ENCODE results near the gene RABL6. TPM values are rescaled to one million over a fixed set of nuclear protein-coding genes. Genes with fewer than 3 reads are reported as not detected.

The RABL6 gene
- total and polyA plus RNA-seq, 7 donors, result 36.0 to 103 (median 55.9) TPM

DNA sequence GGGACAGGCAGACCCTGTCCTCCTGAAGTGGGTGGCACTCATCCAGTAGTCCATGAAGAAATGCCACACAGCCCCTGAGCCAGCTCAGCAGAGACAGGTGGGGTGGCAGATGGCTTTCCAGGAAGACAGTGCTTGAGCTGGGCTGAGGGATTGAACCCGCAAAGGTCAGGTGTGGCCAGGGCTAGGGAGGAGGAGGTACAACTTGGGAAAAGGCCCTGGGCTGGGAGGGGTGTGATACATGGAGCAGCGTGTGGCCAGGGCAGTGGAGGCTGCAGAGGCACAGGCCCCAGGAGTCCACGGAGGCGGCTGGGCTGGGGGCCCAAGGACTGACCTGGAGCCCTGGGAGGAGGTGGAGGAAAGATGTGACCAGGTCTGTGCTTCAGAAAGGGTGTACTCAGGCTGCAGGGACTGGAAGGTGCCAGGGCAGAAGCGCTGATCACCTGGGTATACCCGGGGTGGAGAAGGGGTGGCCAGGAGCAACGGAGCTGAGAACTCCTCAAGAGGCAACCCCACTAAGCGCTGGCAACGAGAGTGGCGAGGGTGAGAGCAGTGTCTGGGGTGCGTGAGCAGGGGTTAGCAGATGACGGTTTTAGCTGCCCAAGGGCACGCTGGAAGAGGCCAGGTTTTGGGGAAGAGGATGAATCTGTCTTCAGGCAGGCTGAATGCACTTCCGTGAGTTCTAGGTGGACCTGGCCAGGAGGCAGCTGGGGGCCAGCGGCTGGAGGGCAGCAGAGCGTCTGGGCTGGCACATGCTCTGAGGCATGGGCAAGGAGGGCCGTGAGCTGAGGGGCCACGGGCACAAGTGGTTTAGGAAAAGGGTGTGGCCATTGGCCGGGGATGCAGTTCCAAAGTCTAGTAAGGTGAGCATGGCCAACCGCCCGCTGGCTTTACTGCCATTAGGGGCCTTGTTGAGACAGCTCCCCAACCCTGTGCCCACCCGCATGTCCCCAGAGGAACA is 3.9 kb upstream of the RABL6 start:
- no peak for DNase-seq
- H3K27me3 ChIP-seq, result peaks cover 28 to 38% (median 38%) of the 10 kb centered on the region in 3 donors
- no peaks in the 10 kb centered on the region for H3K36me3 ChIP-seq
- H3K4me3 ChIP-seq, result no peak overlapping the region
- no peaks in the 10 kb centered on the region for H3K9me3 ChIP-seq
- TF ChIP-seq POLR2AphosphoS5 (IDR thresholded peaks at IDR 0.05) (no peak), EP300 (IDR thresholded peaks at IDR 0.05) (no peak), POLR2A (IDR thresholded peaks at IDR 0.05) (no peak)
- TF ChIP-seq, protein P1, sequence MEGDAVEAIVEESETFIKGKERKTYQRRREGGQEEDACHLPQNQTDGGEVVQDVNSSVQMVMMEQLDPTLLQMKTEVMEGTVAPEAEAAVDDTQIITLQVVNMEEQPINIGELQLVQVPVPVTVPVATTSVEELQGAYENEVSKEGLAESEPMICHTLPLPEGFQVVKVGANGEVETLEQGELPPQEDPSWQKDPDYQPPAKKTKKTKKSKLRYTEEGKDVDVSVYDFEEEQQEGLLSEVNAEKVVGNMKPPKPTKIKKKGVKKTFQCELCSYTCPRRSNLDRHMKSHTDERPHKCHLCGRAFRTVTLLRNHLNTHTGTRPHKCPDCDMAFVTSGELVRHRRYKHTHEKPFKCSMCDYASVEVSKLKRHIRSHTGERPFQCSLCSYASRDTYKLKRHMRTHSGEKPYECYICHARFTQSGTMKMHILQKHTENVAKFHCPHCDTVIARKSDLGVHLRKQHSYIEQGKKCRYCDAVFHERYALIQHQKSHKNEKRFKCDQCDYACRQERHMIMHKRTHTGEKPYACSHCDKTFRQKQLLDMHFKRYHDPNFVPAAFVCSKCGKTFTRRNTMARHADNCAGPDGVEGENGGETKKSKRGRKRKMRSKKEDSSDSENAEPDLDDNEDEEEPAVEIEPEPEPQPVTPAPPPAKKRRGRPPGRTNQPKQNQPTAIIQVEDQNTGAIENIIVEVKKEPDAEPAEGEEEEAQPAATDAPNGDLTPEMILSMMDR (IDR thresholded peaks at IDR 0.05), result no peak
- WGBS, 2 donors, result 90 to 92% methylated on average over 22 of the region's 22 CpGs
- peaks cover 0 to 43% (median 36%) of the 10 kb centered on the region in 4 donors for H3K4me1 ChIP-seq
- intact Hi-C loops (cut with DNase I), result no loop called here
- H3K27ac ChIP-seq, result no peak overlapping the region

DNA sequence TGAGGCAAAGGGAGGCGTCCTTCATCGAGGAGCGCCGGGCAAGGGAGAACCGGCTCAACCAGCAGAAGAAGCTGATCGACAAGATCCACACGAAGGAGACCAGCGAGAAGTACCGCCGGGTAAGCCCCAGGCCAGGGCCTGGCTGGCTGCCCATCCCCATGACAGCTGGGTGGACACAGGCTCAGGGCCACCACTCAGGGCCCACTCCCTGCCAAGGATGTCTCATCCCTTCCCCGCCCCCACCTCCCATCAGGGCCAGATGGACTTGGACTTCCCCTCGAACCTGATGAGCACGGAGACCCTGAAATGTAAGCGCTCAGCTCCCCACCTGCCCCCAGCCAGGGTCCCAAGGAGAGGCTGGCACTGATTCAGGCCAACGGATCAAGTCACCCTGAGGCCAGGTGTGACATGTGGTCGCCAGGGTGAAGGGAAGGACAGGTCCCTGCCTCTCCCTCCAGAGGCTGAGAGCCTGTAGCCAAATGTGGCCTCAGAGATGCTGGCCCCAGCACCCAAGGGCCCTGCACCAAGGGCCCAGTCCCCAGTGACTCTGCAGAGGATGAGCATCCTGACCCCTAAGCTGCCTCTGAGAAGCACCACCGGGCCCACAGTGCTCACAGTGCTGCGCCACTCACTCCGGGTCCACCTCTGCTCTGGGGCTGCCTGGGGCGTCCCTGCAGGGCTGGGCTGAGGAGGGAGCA is 3.1 kb upstream of the RABL6 start:
- Histone ChIP-seq H3K36me3 (peaks cover 0 to 1% (median 0%) of the 10 kb centered on the region in 4 donors), H3K4me1 (peaks cover 0 to 47% (median 41%) of the 10 kb centered on the region in 4 donors), H3K27me3 (peaks cover 20 to 29% (median 29%) of the 10 kb centered on the region in 3 donors), H3K9me3 (no peaks in the 10 kb centered on the region), H3K27ac (no peak overlapping the region), H3K4me3 (no peak overlapping the region)
- no peak for TF ChIP-seq POLR2A (IDR thresholded peaks at IDR 0.05)
- TF ChIP-seq, protein P1 (IDR thresholded peaks at IDR 0.05), result no peak
- TF ChIP-seq POLR2AphosphoS5 (IDR thresholded peaks at IDR 0.05), result no peak
- TF ChIP-seq EP300 (IDR thresholded peaks at IDR 0.05), result no peak
- DNase-seq, result no peak
- intact Hi-C loops (cut with DNase I), result no loop called here
- WGBS, 2 donors, result 94 to 95% methylated on average over 20 of the region's 20 CpGs

DNA sequence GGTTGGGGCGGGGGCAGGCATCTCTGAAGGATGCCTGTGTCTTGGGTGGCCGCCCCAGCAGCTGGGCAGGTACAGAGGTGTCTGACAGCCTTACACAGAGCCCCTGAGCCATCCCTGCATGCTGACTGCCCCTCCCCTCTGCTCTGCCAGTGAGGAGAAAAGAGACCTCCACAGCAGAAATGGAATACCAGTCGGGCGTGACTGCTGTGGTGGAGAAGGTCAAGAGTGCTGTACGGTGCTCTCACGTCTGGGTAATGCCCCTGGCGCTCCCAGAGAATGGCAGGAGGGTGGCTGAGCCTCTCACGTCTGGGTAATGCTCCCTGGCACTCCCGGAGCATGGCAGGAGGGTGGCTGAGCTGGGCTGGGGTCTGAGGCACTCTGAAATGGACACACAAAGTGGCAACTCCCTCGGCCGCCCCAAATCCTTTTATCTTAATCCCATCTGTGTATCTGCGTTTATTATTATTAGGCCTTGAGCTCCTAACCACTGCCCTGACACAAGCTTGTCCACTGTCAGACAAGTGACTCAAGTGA is 2.5 kb upstream of the RABL6 start:
- TF ChIP-seq POLR2A (IDR thresholded peaks at IDR 0.05) (no peak), POLR2AphosphoS5 (IDR thresholded peaks at IDR 0.05) (no peak), EP300 (IDR thresholded peaks at IDR 0.05) (no peak)
- TF ChIP-seq, protein P1 (IDR thresholded peaks at IDR 0.05), result no peak
- peak; percentile 63 for DNase-seq
- intact Hi-C loops (cut with DNase I), result no loop called here
- H3K27ac ChIP-seq, result no peak overlapping the region
- no peak overlapping the region for H3K4me3 ChIP-seq
- no peaks in the 10 kb centered on the region for H3K9me3 ChIP-seq
- H3K27me3 ChIP-seq, result peaks cover 14 to 23% (median 23%) of the 10 kb centered on the region in 3 donors
- 92 to 93% methylated on average over 12 of the region's 12 CpGs for WGBS, 2 donors
- peaks cover 0 to 47% (median 41%) of the 10 kb centered on the region in 4 donors for H3K4me1 ChIP-seq
- H3K36me3 ChIP-seq, result peaks cover 0 to 7% (median 0%) of the 10 kb centered on the region in 4 donors

DNA sequence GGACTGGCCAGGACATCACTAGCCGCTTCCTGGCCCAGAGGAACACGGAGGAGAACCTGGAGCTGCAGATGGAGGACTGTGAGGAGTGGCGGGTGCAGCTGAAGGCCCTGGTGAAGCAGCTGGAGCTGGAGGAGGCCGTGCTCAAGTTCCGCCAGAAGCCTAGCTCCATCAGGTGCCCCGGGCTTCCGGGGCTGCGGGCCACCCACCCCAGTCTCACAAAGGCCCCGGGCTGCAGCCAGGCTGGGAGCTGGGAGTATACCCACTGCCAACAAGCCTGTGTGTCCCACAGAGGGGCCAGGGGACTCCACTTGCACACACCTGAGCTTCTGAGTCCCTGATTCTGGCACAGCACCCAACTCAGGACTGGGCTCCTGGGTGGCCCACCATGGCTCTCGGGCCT is 1.7 kb upstream of the RABL6 start:
- no peak overlapping the region for H3K4me3 ChIP-seq
- H3K27me3 ChIP-seq, result peaks cover 6 to 15% (median 15%) of the 10 kb centered on the region in 3 donors
- H3K9me3 ChIP-seq, result no peaks in the 10 kb centered on the region
- H3K36me3 ChIP-seq, result peaks cover 0 to 14% (median 0%) of the 10 kb centered on the region in 4 donors
- intact Hi-C loops (cut with DNase I), result no loop called here
- DNase-seq, result no peak
- TF ChIP-seq, protein P1 (IDR thresholded peaks at IDR 0.05), result no peak
- TF ChIP-seq POLR2AphosphoS5 (IDR thresholded peaks at IDR 0.05) (no peak), POLR2A (IDR thresholded peaks at IDR 0.05) (no peak), EP300 (IDR thresholded peaks at IDR 0.05) (no peak)
- peaks cover 0 to 45% (median 39%) of the 10 kb centered on the region in 4 donors for H3K4me1 ChIP-seq
- 96 to 97% methylated on average over 10 of the region's 10 CpGs for WGBS, 2 donors
- no peak overlapping the region for H3K27ac ChIP-seq
